HCT116 (cell line): ENCODE data around the gene NT5C2. TPM values are rescaled to one million over a fixed set of nuclear protein-coding genes. Genes with fewer than 3 reads are reported as not detected.

ENCODE experiments used
- ATAC-seq: fragments of 200-7000 bp; cut with Tn5 transposase; 2 replicates; pipeline ENCODE4 v1.9.1; 2020; ENCODE audit warnings: mild to moderate bottlenecking, moderate library complexity
- Bru-seq: library from RNA; stranded (reverse); fragments of 400-500 nt; gene quantifications from one replicate; lab custom pipeline; 2021; lab: Mats Ljungman, UMichigan
- BruChase-seq, 2 experiments: library from RNA; stranded (reverse); fragments of 400-500 nt; gene quantifications; one replicate each; lab custom pipeline; 2021; lab: Mats Ljungman, UMichigan
- BruUV-seq: library from RNA; stranded (reverse); fragments of 400-500 nt; replicated peaks from 2 replicates; lab custom pipeline; 2021; lab: Mats Ljungman, UMichigan
- CTCF ChIA-PET: fragments of 300-600 bp; sonication (Branson Sonifier 250); formaldehyde crosslinking; loops from one replicate; lab custom pipeline; 2021; ENCODE audit warnings: antibody characterized with exemption; lab: Charles Lee
- POLR2A ChIA-PET: fragments of 300-600, 350-600 bp; sonication (Branson Sonifier 250); formaldehyde crosslinking; loops from one replicate; lab custom pipeline; 2021; ENCODE audit warnings: antibody characterized with exemption; lab: Charles Lee
- RAD21 ChIA-PET, 2 experiments: fragments of 300-600 bp; sonication (Branson Sonifier 250); formaldehyde crosslinking; loops; one replicate each; lab custom pipeline; 2023; ENCODE audit warnings: low total read pairs in 2 of 2; ENCODE audit not compliant: uncharacterized antibody in 2 of 2, unreplicated experiment in 2 of 2, low non-redundant PET in 1 of 2; lab: Charles Lee
- DNase-seq: peaks from one replicate; pipeline ENCODE4 v3.0.0-alpha.2; 2010; ENCODE audit warnings: low read depth, low spot score
- H2AFZ ChIP-seq: fragments of 200-600 bp; shearing (Covaris generic), sonication (generic); 2 replicates; pipeline ENCODE4 v1.6.1; 2017; ENCODE audit warnings: low read depth, mixed run types, mixed read lengths, antibody characterized with exemption, low read length; ENCODE audit not compliant: poor library complexity, severe bottlenecking
- H3K27ac ChIP-seq: 2 replicates; pipeline ENCODE4 v1.5.1; 2012; ENCODE audit warnings: low read depth, low read length
- H3K27me3 ChIP-seq: fragments of 200-600 bp; sonication (generic); 2 replicates; pipeline ENCODE4 v1.6.1; 2016; ENCODE audit warnings: mixed run types, low read length, mixed read lengths; ENCODE audit not compliant: insufficient read depth
- H3K36me3 ChIP-seq, 2 experiments: fragments of 200-500 bp in 1 of 2; fragments of 200-600 bp in 1 of 2; sonication (Bioruptor generic) in 1 of 2; sonication (generic) in 1 of 2; 2 replicates each; pipeline versions ENCODE4 v1.5.1 to v1.6.1; 2014 to 2016; ENCODE audit warnings: low read length in 2 of 2, inconsistent platforms in 1 of 2, mixed read lengths in 1 of 2, mixed run types in 1 of 2; ENCODE audit not compliant: insufficient read depth in 2 of 2, control insufficient read depth in 1 of 2
- H3K4me1 ChIP-seq, 2 experiments: fragments of 200-600 bp in 1 of 2; sonication (generic) in 1 of 2; 2 replicates each; pipeline versions ENCODE4 v1.5.1 to v1.6.1; 2012 to 2017; ENCODE audit warnings: low read length in 2 of 2, inconsistent platforms in 1 of 2, mild to moderate bottlenecking in 1 of 2, mixed read lengths in 1 of 2, mixed run types in 1 of 2, moderate library complexity in 1 of 2; ENCODE audit not compliant: insufficient read depth in 2 of 2, control insufficient read depth in 1 of 2
- H3K4me2 ChIP-seq: fragments of 200-600 bp; sonication (generic); 2 replicates; pipeline ENCODE4 v1.6.1; 2017; ENCODE audit warnings: mixed run types, low read length, mixed read lengths
- H3K4me3 ChIP-seq, 2 experiments: fragments of 200-600 bp in 1 of 2; sonication (generic) in 1 of 2; replicated peaks in 1 of 2; 2 replicates each; pipeline ENCODE4 v1.5.1; 2011 to 2016; ENCODE audit warnings: low read length in 2 of 2, control low read depth in 1 of 2, low read depth in 1 of 2, mild to moderate bottlenecking in 1 of 2, mixed read lengths in 1 of 2, mixed run types in 1 of 2
- H3K79me2 ChIP-seq: fragments of 200-600 bp; sonication (generic); 2 replicates; pipeline ENCODE4 v1.6.1; 2017; ENCODE audit warnings: mild to moderate bottlenecking, mixed run types, low read length, moderate library complexity, mixed read lengths; ENCODE audit not compliant: insufficient read depth
- H3K9ac ChIP-seq: fragments of 200-600 bp; sonication (generic); 2 replicates; pipeline ENCODE4 v1.6.1; 2016; ENCODE audit warnings: low read length, mixed read lengths
- H3K9me2 ChIP-seq: fragments of 200-600 bp; sonication (generic), shearing (Covaris generic); 2 replicates; pipeline ENCODE4 v1.6.1; 2017; ENCODE audit warnings: mixed run types, mild to moderate bottlenecking, moderate library complexity; ENCODE audit not compliant: insufficient read depth
- H3K9me3 ChIP-seq, 2 experiments: fragments of 200-500 bp in 1 of 2; fragments of 200-600 bp in 1 of 2; sonication (Bioruptor generic) in 1 of 2; sonication (generic) in 1 of 2; 2 replicates each; pipeline ENCODE4 v1.6.1; 2014 to 2017; ENCODE audit warnings: low read length in 2 of 2, mixed read lengths in 2 of 2, inconsistent platforms in 1 of 2, low read depth in 1 of 2, mild to moderate bottlenecking in 1 of 2, mixed run types in 1 of 2, moderate library complexity in 1 of 2; ENCODE audit not compliant: control insufficient read depth in 1 of 2, insufficient read depth in 1 of 2
- H4K20me1 ChIP-seq: fragments of 200-600 bp; sonication (generic), shearing (Covaris generic); 2 replicates; pipeline ENCODE4 v1.6.1; 2017; ENCODE audit warnings: mixed run types, mild to moderate bottlenecking, moderate library complexity; ENCODE audit not compliant: insufficient read depth
- CEBPB ChIP-seq: IDR thresholded peaks from 2 replicates; pipeline ENCODE4 v1.6.1; 2012; ENCODE audit warnings: low read depth
- EGR1 ChIP-seq: IDR thresholded peaks from 2 replicates; pipeline ENCODE4 v1.6.1; 2012; ENCODE audit warnings: low read depth
- ELF1 ChIP-seq: IDR thresholded peaks from 2 replicates; pipeline ENCODE4 v1.6.1; 2012; ENCODE audit warnings: low read depth, borderline replicate concordance
- MAX ChIP-seq: IDR thresholded peaks from 2 replicates; pipeline ENCODE4 v1.6.1; 2012
- POLR2A ChIP-seq: IDR thresholded peaks from 2 replicates; pipeline ENCODE4 v1.7.0; 2011; ENCODE audit warnings: borderline replicate concordance; ENCODE audit not compliant: insufficient read depth, insufficient read length; ENCODE audit errors: extremely low read depth
- POLR2AphosphoS5 ChIP-seq: IDR thresholded peaks from 2 replicates; pipeline ENCODE4 v1.6.1; 2011; ENCODE audit warnings: mild to moderate bottlenecking, low read depth, low read length, moderate library complexity
- REST ChIP-seq: IDR thresholded peaks from 2 replicates; pipeline ENCODE4 v1.6.1; 2012; ENCODE audit warnings: low read depth
- SIN3A ChIP-seq: IDR thresholded peaks from 2 replicates; pipeline ENCODE4 v1.6.1; 2012; ENCODE audit warnings: low read depth
- SP1 ChIP-seq: IDR thresholded peaks from 2 replicates; pipeline ENCODE4 v1.6.1; 2012; ENCODE audit warnings: low read depth
- TCF7L2 ChIP-seq: IDR thresholded peaks from 2 replicates; pipeline ENCODE4 v1.7.0; 2011; ENCODE audit warnings: borderline replicate concordance, inconsistent platforms; ENCODE audit not compliant: insufficient read depth, insufficient read length; ENCODE audit errors: extremely low read depth
- YY1 ChIP-seq: IDR thresholded peaks from 2 replicates; pipeline ENCODE4 v1.6.1; 2011; ENCODE audit warnings: low read length, low read depth, moderate library complexity, mild to moderate bottlenecking; ENCODE audit not compliant: insufficient replicate concordance; ENCODE audit errors: extremely low read depth
- ZFX ChIP-seq: fragments of 450-650 bp; IDR thresholded peaks from 2 replicates; pipeline ENCODE4 v1.6.1; 2017
- ZNF274 ChIP-seq: fragments of 200-500 bp; sonication (Bioruptor generic); IDR thresholded peaks from 2 replicates; pipeline ENCODE4 v1.6.1; 2014; ENCODE audit warnings: mild to moderate bottlenecking, low read depth, low read length, inconsistent platforms
- intact Hi-C: fragments of 100-400 bp; cut with micrococcal nuclease; formaldehyde crosslinking; loops from 2 replicates; pipeline ENCODE4 v1.10.0; 2022
- long read RNA-seq: library from polyadenylated mRNA; unstranded; transcript quantifications from one replicate; pipeline ENCODE4 v2.0.0, GENCODE V29; 2021; ENCODE audit not compliant: unreplicated experiment
- polyA plus RNA-seq: library from polyadenylated mRNA; unstranded; fragments of >200 nt; gene quantifications from 2 replicates; pipeline ENCODE4 v1.2.1, GENCODE V29; 2012; ENCODE audit warnings: missing spikeins
- total RNA-seq: library from RNA; stranded (reverse); gene quantifications from one replicate; pipeline ENCODE4 v1.2.1, GENCODE V29; 2021; ENCODE audit not compliant: unreplicated experiment

Gene NT5C2
- 63.0 TPM for total RNA-seq
- polyA plus RNA-seq: 30.6 and 37.7 TPM in 2 replicates
- Bru-seq, nascent RNA: percentile 94 among the genes with signal in this experiment
- BruChase-seq, experiment 1, labeled RNA remaining after a 6-hour chase: percentile 88 among the genes with signal in this experiment
- percentile 87 among the genes with signal in this experiment for BruChase-seq, experiment 2, labeled RNA remaining after a 2-hour chase
- long read RNA-seq, transcript NT5C2-201 (18 exons, 3,435 nt): major isoform, 24 of 102 reads
- long read RNA-seq, transcript NT5C2-203 (17 exons, 3,365 nt): minor isoform, 15 of 102 reads
- long read RNA-seq, partial matches to known transcripts: 8 of 102 reads
- long read RNA-seq, other reads (novel, unspliced or antisense): 55 of 102 reads

GRCh38 chr10:103193107-103193819 is at the start of gene NT5C2:
Gene NT5C2, minus strand, starts transcription at chr10:103193272. Its CDS starts 18,314 bp downstream, at chr10:103174958.
- peak within 1 kb of the TSS; percentile 98 for H3K4me2 ChIP-seq
- ChIA-PET RAD21 (interaction anchor here (0.6 to 1.8 kb wide), 4 partner anchors 46 to 51 kb away, joined by 3 to 4 read pairs (median 3); no protein-coding TSS in a partner anchor), CTCF (interaction anchor here (1.6 to 3.3 kb wide), 3 partner anchors 45 to 141 kb away, joined by 4 to 11 read pairs (median 11); partner anchors contain the start of gene RPEL1), POLR2A (interaction anchor here (0.5 to 3.8 kb wide), 12 partner anchors 9 to 248 kb away, joined by 3 to 34 read pairs (median 6); no protein-coding TSS in a partner anchor)
- no TSS peak for BruUV-seq
- H3K36me3 ChIP-seq: no peaks in the 10 kb centered on the region
- H3K79me2 ChIP-seq: peaks cover 44% of the 10 kb centered on the region
- peaks cover 10% of the 10 kb centered on the region; the same call in 1 of the 2 replicates for H4K20me1 ChIP-seq
- H3K27me3 ChIP-seq: no peaks in the 10 kb centered on the region
- peak; percentile 85 for ATAC-seq
- H2AFZ ChIP-seq: peak within 1 kb of the TSS; percentile 84
- H3K9me3 ChIP-seq: no peaks in the 10 kb centered on the region
- peak within 1 kb of the TSS; percentile 86 for H3K27ac ChIP-seq
- intact Hi-C loops: loop anchor here (2.0 kb wide), 1 partner anchor 46 kb away; no protein-coding TSS in a partner anchor
- peak; percentile 64 for DNase-seq
- H3K4me3 ChIP-seq: peak within 1 kb of the TSS; percentile 80 to 91
- TF ChIP-seq ELF1 (no peak), ZFX (peak; percentile 15; the same call in 1 of the 2 replicates), TCF7L2 (peak; percentile 26), SP1 (peak; percentile 51), MAX (peak; percentile 53), ZNF274 (no peak), YY1 (peak; percentile 84), POLR2AphosphoS5 (peak; percentile 93), POLR2A (peak; percentile 34), SIN3A (peak; percentile 71), REST (no peak), EGR1 (peak; percentile 63; the same call in 1 of the 2 replicates), CEBPB (no peak)
- H3K9me2 ChIP-seq: no peaks in the 10 kb centered on the region
- peak within 1 kb of the TSS; percentile 94 for H3K9ac ChIP-seq
- H3K4me1 ChIP-seq: peaks cover 35 to 48% of the 10 kb centered on the region in 2 experiments
